Suprapubic skin (tissue), 3 donors: ENCODE measurements around the gene IQSEC1.

Experiments used
- CTCF ChIP-seq, 2 donors: fragments of 200-600 bp in 1 of 2; fragments of 450-650 bp in 1 of 2; sonication (generic) in 1 of 2; IDR thresholded peaks; one replicate each; pipeline ENCODE4 v1.5.1; 2016 to 2019; ENCODE audit warnings: antibody characterized with exemption in 2 of 2, mild to moderate bottlenecking in 1 of 2, moderate library complexity in 1 of 2
- EP300 ChIP-seq: sonication (generic); formaldehyde crosslinking; IDR thresholded peaks from one replicate; pipeline ENCODE4 v1.6.1; 2017; ENCODE audit warnings: antibody characterized with exemption
- POLR2A ChIP-seq, 2 donors: fragments of 450-650 bp; IDR thresholded peaks; one replicate each; pipeline ENCODE4 v1.6.1; 2017; ENCODE audit warnings: antibody characterized with exemption in 2 of 2, mild to moderate bottlenecking in 2 of 2, moderate library complexity in 2 of 2

DNA sequence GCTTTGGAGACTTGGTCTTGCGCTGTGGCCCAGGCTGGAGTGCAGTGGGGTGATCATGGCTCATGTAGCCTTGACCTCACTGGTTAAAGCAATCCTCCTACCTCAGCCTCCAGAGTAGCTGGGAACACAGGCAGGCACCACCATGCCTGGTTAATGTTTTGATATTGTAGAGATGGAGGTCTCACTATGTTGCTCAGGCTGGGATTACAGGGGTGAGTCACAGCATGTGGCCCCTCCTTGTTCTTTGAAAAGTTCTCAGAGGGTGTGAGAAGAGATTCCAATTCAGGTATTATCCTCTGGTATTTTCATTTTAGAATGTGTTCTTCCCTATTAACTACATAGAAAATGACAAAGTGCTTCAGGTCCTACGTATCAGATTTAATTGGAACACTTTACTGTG is 180.0 kb downstream of the IQSEC1 start:
- TF ChIP-seq CTCF (IDR thresholded peaks at IDR 0.05) (no peak), POLR2A (IDR thresholded peaks at IDR 0.05) (no peak), EP300 (no peak)
